GM12878 (cell line): ENCODE data around the gene TBP.

Source experiments
- CTCF ChIP-seq, 3 experiments: IDR thresholded peaks in 2 of 3; conservative IDR thresholded peaks in 1 of 3; 2 replicates each; pipeline ENCODE4 v1.5.1; 2011; ENCODE audit warnings: low read depth in 3 of 3, low read length in 3 of 3, mild to moderate bottlenecking in 3 of 3, control low read depth in 2 of 3, moderate library complexity in 2 of 3, inconsistent platforms in 1 of 3, mixed read lengths in 1 of 3; ENCODE audit not compliant: control insufficient read depth in 2 of 3, insufficient read depth in 1 of 3; ENCODE audit errors: extremely low read depth in 1 of 3
- JUNB ChIP-seq: IDR thresholded peaks from 2 replicates; pipeline ENCODE4 v1.6.1; 2016; ENCODE audit warnings: antibody characterized with exemption, mild to moderate bottlenecking
- JUND ChIP-seq: IDR thresholded peaks from 2 replicates; pipeline ENCODE4 v1.6.1; 2012; ENCODE audit warnings: low read depth, mild to moderate bottlenecking, low read length, improper control_type of control experiment, moderate library complexity
- NFIC ChIP-seq: IDR thresholded peaks from 2 replicates; pipeline ENCODE4 v1.6.1; 2012; ENCODE audit warnings: low read depth, mild to moderate bottlenecking, inconsistent platforms, low read length, moderate library complexity
- TAF1 ChIP-seq: IDR thresholded peaks from 2 replicates; pipeline ENCODE4 v1.6.1; 2011; ENCODE audit warnings: mild to moderate bottlenecking, low read depth, low read length, borderline replicate concordance
- ZNF274 ChIP-seq: IDR thresholded peaks from one replicate; pipeline ENCODE4 v1.8.0; 2011; ENCODE audit not compliant: insufficient read length, insufficient read depth
- TF ChIP-seq, protein P1 (sequence below): fragments of 450-650 bp; IDR thresholded peaks from 2 replicates; pipeline ENCODE4 v1.6.1; 2016; ENCODE audit warnings: mild to moderate bottlenecking

DNA sequence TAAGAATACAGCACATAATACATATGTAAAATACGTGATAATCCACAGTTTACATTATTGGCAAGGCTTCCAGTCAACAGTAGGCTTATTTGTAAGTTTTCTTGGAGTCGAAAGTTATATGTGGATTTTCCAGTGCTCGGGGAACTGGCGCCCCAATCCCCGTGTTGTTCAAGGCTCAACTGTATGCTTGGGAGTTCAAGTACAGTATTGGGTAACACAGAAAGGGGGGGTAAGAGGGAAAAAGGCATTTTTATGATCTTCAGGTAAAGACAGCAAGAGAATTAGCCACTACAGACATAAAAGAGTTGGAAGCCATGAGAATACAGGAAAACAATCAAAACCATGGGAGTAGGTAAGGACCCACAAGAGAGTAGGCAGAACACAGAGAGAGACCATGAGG is 17.5 kb upstream of the TBP start:
- TF ChIP-seq JUNB (no peak), CTCF (IDR thresholded peaks at IDR 0.05 in 2 of 3, conservative IDR thresholded peaks at IDR 0.05 in 1 of 3; ENCODE audit: control insufficient read depth in 2 of 3, extremely low read depth in 1 of 3, insufficient read depth in 1 of 3, low read depth in 3 of 3, low read length in 3 of 3) (no peak), JUND (no peak), TAF1 (no peak), ZNF274 (no peak), NFIC (no peak)
- TF ChIP-seq, protein P1, sequence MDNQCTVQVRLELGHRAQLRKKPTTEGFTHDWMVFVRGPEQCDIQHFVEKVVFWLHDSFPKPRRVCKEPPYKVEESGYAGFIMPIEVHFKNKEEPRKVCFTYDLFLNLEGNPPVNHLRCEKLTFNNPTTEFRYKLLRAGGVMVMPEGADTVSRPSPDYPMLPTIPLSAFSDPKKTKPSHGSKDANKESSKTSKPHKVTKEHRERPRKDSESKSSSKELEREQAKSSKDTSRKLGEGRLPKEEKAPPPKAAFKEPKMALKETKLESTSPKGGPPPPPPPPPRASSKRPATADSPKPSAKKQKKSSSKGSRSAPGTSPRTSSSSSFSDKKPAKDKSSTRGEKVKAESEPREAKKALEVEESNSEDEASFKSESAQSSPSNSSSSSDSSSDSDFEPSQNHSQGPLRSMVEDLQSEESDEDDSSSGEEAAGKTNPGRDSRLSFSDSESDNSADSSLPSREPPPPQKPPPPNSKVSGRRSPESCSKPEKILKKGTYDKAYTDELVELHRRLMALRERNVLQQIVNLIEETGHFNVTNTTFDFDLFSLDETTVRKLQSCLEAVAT = no peak
